SK-N-SH treated with all-trans-retinoic acid at 6 μM for 48 hours (cell line): ENCODE measurements around the gene PUDP.
"Not testable (repeated sequence)": the region's sequence is repeated elsewhere in the genome, so short reads cannot be mapped to it uniquely, and the experiment has no call there.

ENCODE experiments used
- ATAC-seq: fragments of 200-7000 bp; cut with Tn5 transposase; 3 replicates; pipeline ENCODE4 v1.9.1; 2020; ENCODE audit warnings: mild to moderate bottlenecking, moderate library complexity
- ARNTL ChIP-seq: fragments of 450-650 bp; formaldehyde crosslinking; IDR thresholded peaks from 2 replicates; pipeline ENCODE4 v1.5.0; 2020; ENCODE audit warnings: low read depth, mild to moderate bottlenecking, moderate library complexity, borderline replicate concordance
- BACH2 ChIP-seq: fragments of 250-450 bp; sonication (Bioruptor Pico); IDR thresholded peaks from 2 replicates; pipeline ENCODE4 v1.9.0; 2021; ENCODE audit warnings: mild to moderate bottlenecking, borderline replicate concordance
- CREB5 ChIP-seq: fragments of 250-450 bp; sonication (Bioruptor Pico); IDR thresholded peaks from 2 replicates; pipeline ENCODE4 v1.5.1; 2020; ENCODE audit warnings: low read depth, mild to moderate bottlenecking, moderate library complexity
- CSDC2 ChIP-seq: fragments of 250-450 bp; sonication (Bioruptor Pico); IDR thresholded peaks from 2 replicates; pipeline ENCODE4 v1.5.0; 2020; ENCODE audit warnings: mild to moderate bottlenecking, moderate library complexity
- CSRNP3 ChIP-seq: fragments of 250-450 bp; sonication (Bioruptor Pico); IDR thresholded peaks from 2 replicates; pipeline ENCODE4 v1.5.1; 2021; ENCODE audit warnings: mild to moderate bottlenecking, moderate library complexity
- ESRRG ChIP-seq: fragments of 250-450 bp; sonication (Bioruptor Pico); IDR thresholded peaks from 2 replicates; pipeline ENCODE4 v1.6.1; 2021; ENCODE audit warnings: mild to moderate bottlenecking
- GLIS3 ChIP-seq: fragments of 250-450 bp; sonication (Bioruptor Pico); IDR thresholded peaks from 2 replicates; pipeline ENCODE4 v1.5.0; 2020; ENCODE audit warnings: mild to moderate bottlenecking, moderate library complexity
- ISL1 ChIP-seq: fragments of 250-450 bp; sonication (Bioruptor Pico); IDR thresholded peaks from 2 replicates; pipeline ENCODE4 v2.1.2; 2022; ENCODE audit warnings: mild to moderate bottlenecking, moderate library complexity
- OSR1 ChIP-seq: fragments of 250-450 bp; sonication (Bioruptor Pico); IDR thresholded peaks from 2 replicates; pipeline ENCODE4 v1.8.0; 2022; ENCODE audit warnings: moderate library complexity, mild to moderate bottlenecking, inconsistent platforms
- PATZ1 ChIP-seq: fragments of 250-450 bp; sonication (Bioruptor Pico); IDR thresholded peaks from 2 replicates; pipeline ENCODE4 v1.8.0; 2020; ENCODE audit warnings: mild to moderate bottlenecking, moderate library complexity, borderline replicate concordance
- POU6F1 ChIP-seq: fragments of 250-450 bp; sonication (Bioruptor Pico); IDR thresholded peaks from 2 replicates; pipeline ENCODE4 v1.8.0; 2021; ENCODE audit warnings: low read depth, mild to moderate bottlenecking, moderate library complexity, borderline replicate concordance
- PPARA ChIP-seq: fragments of 250-450 bp; sonication (Bioruptor Pico); IDR thresholded peaks from 2 replicates; pipeline ENCODE4 v1.5.0; 2020; ENCODE audit warnings: mild to moderate bottlenecking, borderline replicate concordance
- RARB ChIP-seq: fragments of 250-450 bp; sonication (Bioruptor Pico); IDR thresholded peaks from 2 replicates; pipeline ENCODE4 v1.8.0; 2021; ENCODE audit warnings: mild to moderate bottlenecking, moderate library complexity
- SNAI2 ChIP-seq: fragments of 250-450 bp; sonication (Bioruptor Pico); IDR thresholded peaks from 2 replicates; pipeline ENCODE4 v1.5.0; 2020; ENCODE audit warnings: mild to moderate bottlenecking, moderate library complexity
- TCF4 ChIP-seq: fragments of 250-450 bp; sonication (Bioruptor Pico); IDR thresholded peaks from 2 replicates; pipeline ENCODE4 v1.8.0; 2021; ENCODE audit warnings: mild to moderate bottlenecking, moderate library complexity, borderline replicate concordance
- TOX ChIP-seq: fragments of 250-450 bp; sonication (Bioruptor Pico); IDR thresholded peaks from 2 replicates; pipeline ENCODE4 v1.8.0; 2021; ENCODE audit warnings: mild to moderate bottlenecking, moderate library complexity, borderline replicate concordance
- TSHZ2 ChIP-seq: fragments of 250-450 bp; sonication (Bioruptor Pico); IDR thresholded peaks from 2 replicates; pipeline ENCODE4 v1.5.0; 2020; ENCODE audit warnings: mild to moderate bottlenecking, moderate library complexity
- ZC3H10 ChIP-seq: fragments of 250-450 bp; sonication (Bioruptor Pico); IDR thresholded peaks from 2 replicates; pipeline ENCODE4 v1.5.1; 2021; ENCODE audit warnings: mild to moderate bottlenecking, moderate library complexity
- ZFP3 ChIP-seq: fragments of 250-450 bp; sonication (Bioruptor Pico); IDR thresholded peaks from 2 replicates; pipeline ENCODE4 v1.5.0; 2020; ENCODE audit warnings: mild to moderate bottlenecking, moderate library complexity
- ZFP30 ChIP-seq: fragments of 450-650 bp; formaldehyde crosslinking; IDR thresholded peaks from 2 replicates; pipeline ENCODE4 v1.5.0; 2022; ENCODE audit warnings: mild to moderate bottlenecking, moderate library complexity
- ZNF565 ChIP-seq: fragments of 450-650 bp; formaldehyde crosslinking; conservative IDR thresholded peaks from 2 replicates; pipeline ENCODE4 v1.5.0; 2020; ENCODE audit warnings: low read depth, mild to moderate bottlenecking, moderate library complexity
- ZNF70 ChIP-seq: fragments of 450-650 bp; formaldehyde crosslinking; IDR thresholded peaks from 2 replicates; pipeline ENCODE4 v1.5.0; 2020; ENCODE audit warnings: mild to moderate bottlenecking, moderate library complexity
- ZNF8 ChIP-seq: fragments of 450-650 bp; formaldehyde crosslinking; IDR thresholded peaks from 2 replicates; pipeline ENCODE4 v1.5.0; 2020; ENCODE audit warnings: mild to moderate bottlenecking, moderate library complexity

PUDP gene

GRCh38 chrX:7102119-7102518, 45.8 kb downstream of the PUDP start:
- no peak for ATAC-seq
- TF ChIP-seq RARB (no peak), TOX (CRISPR knock-in tag) (no peak)

- no peak for ATAC-seq
- TF ChIP-seq ARNTL (CRISPR knock-in tag) = no peak
- no peak for TF ChIP-seq BACH2 (CRISPR knock-in tag)
- no peak for TF ChIP-seq CSRNP3
- TF ChIP-seq ESRRG (CRISPR knock-in tag) = no peak
- no peak for TF ChIP-seq RARB
- no peak for TF ChIP-seq ZNF8
- TF ChIP-seq ZNF565 (CRISPR knock-in tag) = no peak
- no peak for TF ChIP-seq ZNF70 (CRISPR knock-in tag)
- TF ChIP-seq ZFP3 = no peak
- TF ChIP-seq GLIS3 (CRISPR knock-in tag) = no peak
- TF ChIP-seq SNAI2 (CRISPR knock-in tag) = no peak
- no peak for TF ChIP-seq OSR1
- TF ChIP-seq ISL1 (CRISPR knock-in tag) = no peak
- no peak for TF ChIP-seq ZC3H10
- no peak for TF ChIP-seq PPARA
- no peak for TF ChIP-seq ZFP30 (CRISPR knock-in tag)
- no peak for TF ChIP-seq TOX (CRISPR knock-in tag)
- TF ChIP-seq POU6F1 = no peak
- TF ChIP-seq CSDC2 (CRISPR knock-in tag) = no peak
- TF ChIP-seq PATZ1 (CRISPR knock-in tag) = no peak
Measured at GRCh38 chrX:7100022-7100421, 47.9 kb downstream of the PUDP start.

- ATAC-seq = not testable (repeated sequence)
Measured at GRCh38 chrX:7095657-7096056, 52.3 kb downstream of the PUDP start.

GRCh38 chrX:7093305-7093704, 54.6 kb downstream of the PUDP start:
- ATAC-seq = no peak
- TF ChIP-seq OSR1 (no peak), TCF4 (no peak), BACH2 (CRISPR knock-in tag) (no peak), GLIS3 (CRISPR knock-in tag) (no peak), ZNF8 (no peak), TOX (CRISPR knock-in tag) (no peak), ZNF565 (CRISPR knock-in tag) (no peak), TSHZ2 (CRISPR knock-in tag) (no peak), POU6F1 (no peak), ZNF70 (CRISPR knock-in tag) (no peak), CREB5 (CRISPR knock-in tag) (no peak)
